ENCODE measurements around the gene THAP7. TPM values are rescaled to one million over a fixed set of nuclear protein-coding genes. Genes with fewer than 3 reads are reported as not detected.

THAP7 gene
- total RNA-seq, 1 experiment from 2014 or later, result 24.6 TPM

- Histone ChIP-seq H3K79me1 (ENCODE audit: insufficient read depth, low read depth, low read length, poor library complexity, severe bottlenecking) (no peaks in the 10 kb centered on the region), H3K18ac (ENCODE audit: insufficient read length, low read depth, low read length) (no peak overlapping the region), H3K9me3 (ENCODE audit: control insufficient read depth, low read depth, low read length) (no peaks in the 10 kb centered on the region), H4K5ac (ENCODE audit: insufficient read length, low read depth, low read length) (no peak overlapping the region), H2BK15ac (ENCODE audit: low read depth, low read length) (no peak overlapping the region), H2BK20ac (ENCODE audit: low read depth, low read length, poor library complexity, severe bottlenecking) (no peak overlapping the region), H2AFZ (ENCODE audit: low read length) (no peak overlapping the region), H2BK5ac (ENCODE audit: insufficient read length, low read length) (no peak overlapping the region), H3K23me2 (ENCODE audit: insufficient read length, low read depth, low read length, poor library complexity, severe bottlenecking) (no peaks in the 10 kb centered on the region), H3K4ac (ENCODE audit: low read depth, low read length) (no peak overlapping the region), H4K8ac (replicated peaks; ENCODE audit: insufficient read length, low read depth, low read length) (no peak overlapping the region), H3K56ac (ENCODE audit: insufficient read length, low read depth, low read length) (no peak overlapping the region), H3K4me2 (ENCODE audit: insufficient read depth, insufficient read length, low read length) (no peak overlapping the region), H3K27me3 (ENCODE audit: insufficient read depth, low read length) (no peaks in the 10 kb centered on the region), H4K91ac (ENCODE audit: insufficient read length, low read depth, low read length) (no peak overlapping the region), H3K27ac (ENCODE audit: insufficient read length, low read depth, low read length) (no peak overlapping the region), H3K4me1 (ENCODE audit: insufficient read depth, low read length) (no peaks in the 10 kb centered on the region), H2AK5ac (ENCODE audit: insufficient read length, low read length) (no peak overlapping the region), H4K20me1 (ENCODE audit: control insufficient read depth, insufficient read depth, insufficient read length) (no peaks in the 10 kb centered on the region), H3T11ph (ENCODE audit: low read length) (no peak overlapping the region), H3K23ac (ENCODE audit: insufficient read length, low read depth, low read length) (no peak overlapping the region), H3K14ac (ENCODE audit: insufficient read depth, low read length) (no peak overlapping the region), H2BK120ac (ENCODE audit: low read depth, low read length, poor library complexity, severe bottlenecking) (no peak overlapping the region), H3K9ac (ENCODE audit: extremely low read depth, insufficient read length, low read length) (no peak overlapping the region), H3K79me2 (ENCODE audit: insufficient read depth, low read length) (no peaks in the 10 kb centered on the region), H2BK12ac (ENCODE audit: insufficient read length, low read depth, low read length) (no peak overlapping the region)
- Mint-ChIP-seq H3K27me3 (ENCODE audit: low read depth) (no peaks in the 10 kb centered on the region), H3K4me3 (no peak overlapping the region), H3K27ac (no peak overlapping the region), H3K4me1 (0 out of 4 replicates have a peak, but pooled peaks cover 0 to 2% of the 10 kb centered on the region in 2 experiments), H3K36me3 (ENCODE audit: insufficient read depth in 1 of 3, low read depth in 3 of 3) (peaks cover 2 to 26% (median 8%) of the 10 kb centered on the region in 3 experiments; a peak in 6 of 7 replicates), H3K9me3 (no peaks in the 10 kb centered on the region)
- TF ChIP-seq CTCF (conservative IDR thresholded peaks at IDR 0.05), result no peak
- no CpG with 5 or more reads among the region's 30 CpGs for WGBS (ENCODE audit: extremely low coverage, insufficient read length, low lambda C conversion rate)
- DNase-seq, result no peak
Observed at GRCh38 chr22:20994128-20994901, 7.6 kb downstream of the THAP7 start.

All from H9 (cell line).